Erythroblast (primary cell): ENCODE results near the gene CIPC.

Experiments
- GATA1 ChIP-seq: IDR thresholded peaks from 2 replicates; pipeline ENCODE4 v1.6.1; 2011; ENCODE audit warnings: low read depth, mild to moderate bottlenecking, control low read depth, low read length, moderate library complexity
- POLR2A ChIP-seq: IDR thresholded peaks from 2 replicates; pipeline ENCODE4 v1.6.1; 2011; ENCODE audit warnings: mild to moderate bottlenecking, low read length

- TF ChIP-seq POLR2A (no peak), GATA1 (no peak)
These were observed 23.1 kb upstream of the CIPC start for GRCh38 chr14:77074969-77075368.
